SK-N-SH treated with all-trans-retinoic acid at 6 μM for 48 hours (cell line): Measurements from ENCODE around the gene NPIPB8.

Source experiments
- ARNTL ChIP-seq: fragments of 450-650 bp; formaldehyde crosslinking; IDR thresholded peaks from 2 replicates; pipeline ENCODE4 v1.5.0; 2020; ENCODE audit warnings: low read depth, mild to moderate bottlenecking, moderate library complexity, borderline replicate concordance
- BACH2 ChIP-seq: fragments of 250-450 bp; sonication (Bioruptor Pico); IDR thresholded peaks from 2 replicates; pipeline ENCODE4 v1.9.0; 2021; ENCODE audit warnings: mild to moderate bottlenecking, borderline replicate concordance
- CREB5 ChIP-seq: fragments of 250-450 bp; sonication (Bioruptor Pico); IDR thresholded peaks from 2 replicates; pipeline ENCODE4 v1.5.1; 2020; ENCODE audit warnings: low read depth, mild to moderate bottlenecking, moderate library complexity
- CSRNP3 ChIP-seq: fragments of 250-450 bp; sonication (Bioruptor Pico); IDR thresholded peaks from 2 replicates; pipeline ENCODE4 v1.5.1; 2021; ENCODE audit warnings: mild to moderate bottlenecking, moderate library complexity
- GLIS3 ChIP-seq: fragments of 250-450 bp; sonication (Bioruptor Pico); IDR thresholded peaks from 2 replicates; pipeline ENCODE4 v1.5.0; 2020; ENCODE audit warnings: mild to moderate bottlenecking, moderate library complexity
- OSR1 ChIP-seq: fragments of 250-450 bp; sonication (Bioruptor Pico); IDR thresholded peaks from 2 replicates; pipeline ENCODE4 v1.8.0; 2022; ENCODE audit warnings: moderate library complexity, mild to moderate bottlenecking, inconsistent platforms
- PATZ1 ChIP-seq: fragments of 250-450 bp; sonication (Bioruptor Pico); IDR thresholded peaks from 2 replicates; pipeline ENCODE4 v1.8.0; 2020; ENCODE audit warnings: mild to moderate bottlenecking, moderate library complexity, borderline replicate concordance
- PPARA ChIP-seq: fragments of 250-450 bp; sonication (Bioruptor Pico); IDR thresholded peaks from 2 replicates; pipeline ENCODE4 v1.5.0; 2020; ENCODE audit warnings: mild to moderate bottlenecking, borderline replicate concordance
- RARB ChIP-seq: fragments of 250-450 bp; sonication (Bioruptor Pico); IDR thresholded peaks from 2 replicates; pipeline ENCODE4 v1.8.0; 2021; ENCODE audit warnings: mild to moderate bottlenecking, moderate library complexity
- ZFP3 ChIP-seq: fragments of 250-450 bp; sonication (Bioruptor Pico); IDR thresholded peaks from 2 replicates; pipeline ENCODE4 v1.5.0; 2020; ENCODE audit warnings: mild to moderate bottlenecking, moderate library complexity
- ZFP30 ChIP-seq: fragments of 450-650 bp; formaldehyde crosslinking; IDR thresholded peaks from 2 replicates; pipeline ENCODE4 v1.5.0; 2022; ENCODE audit warnings: mild to moderate bottlenecking, moderate library complexity
- ZNF565 ChIP-seq: fragments of 450-650 bp; formaldehyde crosslinking; conservative IDR thresholded peaks from 2 replicates; pipeline ENCODE4 v1.5.0; 2020; ENCODE audit warnings: low read depth, mild to moderate bottlenecking, moderate library complexity

GRCh38 chr16:28604186-28604565, 33.7 kb upstream of the NPIPB8 start:
- TF ChIP-seq CSRNP3 (CRISPR knock-in tag) (no peak), ARNTL (no peak), ZFP30 (CRISPR knock-in tag) (no peak), PPARA (no peak), CREB5 (no peak), BACH2 (CRISPR knock-in tag) (no peak), RARB (CRISPR knock-in tag) (no peak), PATZ1 (no peak), ZNF565 (CRISPR knock-in tag) (no peak), OSR1 (CRISPR knock-in tag) (no peak), GLIS3 (CRISPR knock-in tag) (no peak), ZFP3 (CRISPR knock-in tag) (no peak)
